Hepatocyte (in vitro differentiated cells): ENCODE results near the gene IFNL4.

Source experiments
- EZH2 ChIP-seq: fragments of 200-600 bp; sonication (generic); IDR thresholded peaks from 2 replicates; pipeline ENCODE4 v1.6.1; 2016; ENCODE audit warnings: antibody characterized with exemption, mild to moderate bottlenecking, borderline replicate concordance
- TF ChIP-seq, protein P1 (sequence below): fragments of 200-600 bp; sonication (generic); IDR thresholded peaks from 2 replicates; pipeline ENCODE4 v1.5.1; 2016; ENCODE audit warnings: antibody characterized with exemption, mild to moderate bottlenecking; ENCODE audit not compliant: poor library complexity

DNA sequence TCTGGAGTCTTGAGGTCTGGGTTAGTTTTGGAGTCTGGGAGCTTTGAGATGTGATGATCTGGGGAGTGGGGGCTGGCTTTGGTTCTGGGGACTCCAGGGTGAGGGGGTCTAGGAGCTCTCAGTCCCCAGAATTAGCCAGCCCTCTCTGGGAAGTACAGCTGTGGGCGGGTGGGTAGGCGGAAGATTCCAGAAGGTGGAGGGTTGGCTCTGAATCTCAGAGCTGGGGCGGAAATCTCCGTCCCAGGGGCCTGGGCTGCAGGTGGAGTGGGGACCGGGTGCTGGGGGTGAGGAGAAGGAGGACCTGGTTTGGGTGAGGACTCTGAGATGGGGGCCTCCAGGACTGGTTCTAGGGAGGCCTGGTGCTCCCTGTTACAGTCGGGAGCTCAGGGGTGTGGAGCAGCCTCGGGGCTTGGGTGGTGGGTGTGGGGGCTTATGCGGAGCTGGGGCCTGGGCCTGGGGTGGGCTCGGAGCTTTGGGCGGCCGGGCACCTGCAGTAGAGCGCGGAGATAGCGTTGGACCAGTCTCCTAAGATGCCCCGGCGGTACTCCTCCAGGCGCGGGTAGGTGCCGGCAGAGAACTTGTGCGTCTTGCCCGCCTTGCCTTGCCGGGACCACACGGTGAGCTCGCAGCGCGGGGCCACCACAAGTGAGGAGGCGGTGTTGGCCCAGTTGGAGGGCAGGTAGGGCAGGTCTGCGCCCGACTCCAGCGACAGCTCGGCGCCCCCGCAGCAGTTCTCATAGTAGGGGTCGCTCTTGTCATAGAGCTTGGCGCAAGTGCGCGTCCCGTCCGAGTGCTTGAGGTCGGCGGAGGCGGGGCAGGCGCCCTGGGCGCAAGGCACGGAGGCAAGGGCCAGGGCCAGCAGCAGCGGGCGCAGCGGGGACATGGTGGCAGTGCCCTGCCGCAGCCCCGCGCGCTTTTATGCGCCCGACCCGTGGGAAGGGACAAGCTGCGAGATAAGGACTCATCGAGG, 45.0 kb downstream of the IFNL4 start, which contains the start of gene SYCN:
- TF ChIP-seq, protein P1, sequence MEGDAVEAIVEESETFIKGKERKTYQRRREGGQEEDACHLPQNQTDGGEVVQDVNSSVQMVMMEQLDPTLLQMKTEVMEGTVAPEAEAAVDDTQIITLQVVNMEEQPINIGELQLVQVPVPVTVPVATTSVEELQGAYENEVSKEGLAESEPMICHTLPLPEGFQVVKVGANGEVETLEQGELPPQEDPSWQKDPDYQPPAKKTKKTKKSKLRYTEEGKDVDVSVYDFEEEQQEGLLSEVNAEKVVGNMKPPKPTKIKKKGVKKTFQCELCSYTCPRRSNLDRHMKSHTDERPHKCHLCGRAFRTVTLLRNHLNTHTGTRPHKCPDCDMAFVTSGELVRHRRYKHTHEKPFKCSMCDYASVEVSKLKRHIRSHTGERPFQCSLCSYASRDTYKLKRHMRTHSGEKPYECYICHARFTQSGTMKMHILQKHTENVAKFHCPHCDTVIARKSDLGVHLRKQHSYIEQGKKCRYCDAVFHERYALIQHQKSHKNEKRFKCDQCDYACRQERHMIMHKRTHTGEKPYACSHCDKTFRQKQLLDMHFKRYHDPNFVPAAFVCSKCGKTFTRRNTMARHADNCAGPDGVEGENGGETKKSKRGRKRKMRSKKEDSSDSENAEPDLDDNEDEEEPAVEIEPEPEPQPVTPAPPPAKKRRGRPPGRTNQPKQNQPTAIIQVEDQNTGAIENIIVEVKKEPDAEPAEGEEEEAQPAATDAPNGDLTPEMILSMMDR = no peak
- TF ChIP-seq EZH2 = no peak
